Panc1 (cell line): ENCODE results near the gene GRID1. TPM values are rescaled to one million over a fixed set of nuclear protein-coding genes. Genes with fewer than 3 reads are reported as not detected.

ENCODE experiments used
- ATAC-seq: fragments of 200-7000 bp; cut with Tn5 transposase; 2 replicates; pipeline ENCODE4 v1.9.1; 2020; ENCODE audit warnings: mild to moderate bottlenecking, moderate library complexity
- BruUV-seq: library from RNA; stranded (reverse); fragments of 400-500 nt; replicated peaks from 2 replicates; lab custom pipeline; 2021; lab: Mats Ljungman, UMichigan
- CTCF ChIA-PET: fragments of 300-600 bp; sonication (Branson Sonifier 250); formaldehyde crosslinking; loops from one replicate; lab custom pipeline; 2022; ENCODE audit warnings: antibody characterized with exemption; lab: Charles Lee
- POLR2A ChIA-PET: fragments of 300-600 bp; sonication (Branson Sonifier 250); formaldehyde crosslinking; loops from one replicate; lab custom pipeline; 2022; ENCODE audit warnings: antibody characterized with exemption; lab: Charles Lee
- DNase-seq: peaks from one replicate; pipeline ENCODE4 v3.0.0-alpha.2; 2010; ENCODE audit warnings: low read depth, low spot score
- H3K27ac ChIP-seq: 2 replicates; pipeline ENCODE4 v1.5.1; 2011; ENCODE audit warnings: mild to moderate bottlenecking, low read length, inconsistent platforms
- H3K27me3 ChIP-seq: fragments of 200-500 bp; sonication (Bioruptor generic); 2 replicates; pipeline ENCODE4 v1.6.0; 2014; ENCODE audit warnings: low read length, inconsistent platforms; ENCODE audit not compliant: control insufficient read depth, insufficient read depth
- H3K36me3 ChIP-seq: fragments of 200-500 bp; sonication (Bioruptor generic); 2 replicates; pipeline ENCODE4 v1.5.1; 2014; ENCODE audit warnings: inconsistent platforms, mild to moderate bottlenecking, low read length, moderate library complexity; ENCODE audit not compliant: control insufficient read depth, insufficient read depth
- H3K4me1 ChIP-seq: 2 replicates; pipeline ENCODE4 v1.5.1; 2011; ENCODE audit warnings: inconsistent platforms, mild to moderate bottlenecking, low read length, moderate library complexity; ENCODE audit not compliant: control insufficient read depth, insufficient read depth
- H3K4me3 ChIP-seq, 2 experiments: 2 replicates each; pipeline ENCODE4 v1.5.1; 2011 to 2012; ENCODE audit warnings: low read depth in 2 of 2, low read length in 2 of 2, mild to moderate bottlenecking in 2 of 2, inconsistent platforms in 1 of 2, moderate library complexity in 1 of 2
- H3K9me3 ChIP-seq: fragments of 200-500 bp; sonication (Bioruptor generic); 2 replicates; pipeline ENCODE4 v1.5.1; 2014; ENCODE audit warnings: low read depth, mild to moderate bottlenecking, inconsistent platforms, low read length, moderate library complexity; ENCODE audit not compliant: control insufficient read depth, insufficient read depth
- POLR2AphosphoS5 ChIP-seq: IDR thresholded peaks from 2 replicates; pipeline ENCODE4 v1.6.1; 2012; ENCODE audit warnings: mild to moderate bottlenecking, low read depth, low read length, moderate library complexity
- SIN3A ChIP-seq: IDR thresholded peaks from 2 replicates; pipeline ENCODE4 v1.6.1; 2012; ENCODE audit warnings: low read depth, mild to moderate bottlenecking, low read length, moderate library complexity, borderline replicate concordance; ENCODE audit not compliant: insufficient read depth
- TCF7L2 ChIP-seq: IDR thresholded peaks from 2 replicates; pipeline ENCODE4 v1.6.1; 2011; ENCODE audit warnings: mild to moderate bottlenecking, low read depth, low read length, inconsistent platforms
- in situ Hi-C: cut with HindIII; loops from 2 replicates; pipeline ENCODE4 v1.10.0; 2016; ENCODE audit warnings: low sequenced_read_pairs, low pct_unique_long_range_greater_than_20kb
- intact Hi-C: fragments of 100-400 bp; cut with micrococcal nuclease; formaldehyde crosslinking; loops from one replicate; pipeline ENCODE4 v1.10.0; 2022; ENCODE audit not compliant: unreplicated experiment
- microRNA-seq: library from miRNA; unstranded; fragments of <30 nt; microRNA quantifications from one replicate; pipeline ENCODE4 v1.1.0, GENCODE V29; 2020; ENCODE audit not compliant: unreplicated experiment
- total RNA-seq: library from RNA; stranded (reverse); gene quantifications from one replicate; pipeline ENCODE4 v1.2.1, GENCODE V29; 2021; ENCODE audit not compliant: unreplicated experiment
- TF ChIP-seq, protein P1 (sequence below): fragments of 450-650 bp; IDR thresholded peaks from 2 replicates; pipeline ENCODE4 v1.5.1; 2017; ENCODE audit warnings: mild to moderate bottlenecking
- TF ChIP-seq, protein P2 (sequence below), 2 experiments: IDR thresholded peaks; 2 replicates each; pipeline ENCODE4 v1.6.1; 2011 to 2012; ENCODE audit warnings: low read depth in 2 of 2, control low read depth in 1 of 2, low read length in 1 of 2, mild to moderate bottlenecking in 1 of 2, moderate library complexity in 1 of 2; ENCODE audit not compliant: insufficient read depth in 1 of 2

The GRID1 gene
- total RNA-seq, 1 experiment from 2014 or later = 2.3 TPM

DNA sequence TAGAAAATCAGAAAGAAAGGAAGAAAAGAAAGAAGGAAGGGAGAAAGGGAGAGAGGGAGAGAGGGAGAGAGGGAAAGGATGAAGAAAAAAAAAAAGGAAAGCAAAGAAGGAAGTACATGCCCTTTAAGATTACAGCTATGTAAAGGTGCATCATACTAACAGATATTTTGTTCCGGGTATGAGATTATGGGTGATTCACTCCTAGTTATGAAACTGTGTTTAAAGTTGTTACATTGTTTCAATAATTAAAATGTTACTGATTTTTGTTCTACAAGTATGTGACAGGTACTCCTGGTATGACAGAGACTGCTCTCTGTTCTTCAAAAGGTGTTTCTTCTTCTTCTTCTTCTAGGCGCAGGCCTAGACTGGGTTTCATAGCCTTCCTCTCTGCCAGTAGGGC lies 808.9 kb downstream of the GRID1 start:
- in situ Hi-C loops (no loop called here), intact Hi-C loops (no loop called here)
- DNase-seq (no peak), ATAC-seq (no peak)
- BruUV-seq = no TSS peak
- Histone ChIP-seq H3K9me3 (no peaks in the 10 kb centered on the region), H3K27me3 (no peaks in the 10 kb centered on the region), H3K4me1 (no peaks in the 10 kb centered on the region), H3K36me3 (no peaks in the 10 kb centered on the region), H3K27ac (no peak overlapping the region), H3K4me3 (no peak overlapping the region)
- TF ChIP-seq, protein P1, sequence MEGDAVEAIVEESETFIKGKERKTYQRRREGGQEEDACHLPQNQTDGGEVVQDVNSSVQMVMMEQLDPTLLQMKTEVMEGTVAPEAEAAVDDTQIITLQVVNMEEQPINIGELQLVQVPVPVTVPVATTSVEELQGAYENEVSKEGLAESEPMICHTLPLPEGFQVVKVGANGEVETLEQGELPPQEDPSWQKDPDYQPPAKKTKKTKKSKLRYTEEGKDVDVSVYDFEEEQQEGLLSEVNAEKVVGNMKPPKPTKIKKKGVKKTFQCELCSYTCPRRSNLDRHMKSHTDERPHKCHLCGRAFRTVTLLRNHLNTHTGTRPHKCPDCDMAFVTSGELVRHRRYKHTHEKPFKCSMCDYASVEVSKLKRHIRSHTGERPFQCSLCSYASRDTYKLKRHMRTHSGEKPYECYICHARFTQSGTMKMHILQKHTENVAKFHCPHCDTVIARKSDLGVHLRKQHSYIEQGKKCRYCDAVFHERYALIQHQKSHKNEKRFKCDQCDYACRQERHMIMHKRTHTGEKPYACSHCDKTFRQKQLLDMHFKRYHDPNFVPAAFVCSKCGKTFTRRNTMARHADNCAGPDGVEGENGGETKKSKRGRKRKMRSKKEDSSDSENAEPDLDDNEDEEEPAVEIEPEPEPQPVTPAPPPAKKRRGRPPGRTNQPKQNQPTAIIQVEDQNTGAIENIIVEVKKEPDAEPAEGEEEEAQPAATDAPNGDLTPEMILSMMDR = no peak
- TF ChIP-seq SIN3A (no peak), POLR2AphosphoS5 (no peak), TCF7L2 (no peak)
- TF ChIP-seq, protein P2, sequence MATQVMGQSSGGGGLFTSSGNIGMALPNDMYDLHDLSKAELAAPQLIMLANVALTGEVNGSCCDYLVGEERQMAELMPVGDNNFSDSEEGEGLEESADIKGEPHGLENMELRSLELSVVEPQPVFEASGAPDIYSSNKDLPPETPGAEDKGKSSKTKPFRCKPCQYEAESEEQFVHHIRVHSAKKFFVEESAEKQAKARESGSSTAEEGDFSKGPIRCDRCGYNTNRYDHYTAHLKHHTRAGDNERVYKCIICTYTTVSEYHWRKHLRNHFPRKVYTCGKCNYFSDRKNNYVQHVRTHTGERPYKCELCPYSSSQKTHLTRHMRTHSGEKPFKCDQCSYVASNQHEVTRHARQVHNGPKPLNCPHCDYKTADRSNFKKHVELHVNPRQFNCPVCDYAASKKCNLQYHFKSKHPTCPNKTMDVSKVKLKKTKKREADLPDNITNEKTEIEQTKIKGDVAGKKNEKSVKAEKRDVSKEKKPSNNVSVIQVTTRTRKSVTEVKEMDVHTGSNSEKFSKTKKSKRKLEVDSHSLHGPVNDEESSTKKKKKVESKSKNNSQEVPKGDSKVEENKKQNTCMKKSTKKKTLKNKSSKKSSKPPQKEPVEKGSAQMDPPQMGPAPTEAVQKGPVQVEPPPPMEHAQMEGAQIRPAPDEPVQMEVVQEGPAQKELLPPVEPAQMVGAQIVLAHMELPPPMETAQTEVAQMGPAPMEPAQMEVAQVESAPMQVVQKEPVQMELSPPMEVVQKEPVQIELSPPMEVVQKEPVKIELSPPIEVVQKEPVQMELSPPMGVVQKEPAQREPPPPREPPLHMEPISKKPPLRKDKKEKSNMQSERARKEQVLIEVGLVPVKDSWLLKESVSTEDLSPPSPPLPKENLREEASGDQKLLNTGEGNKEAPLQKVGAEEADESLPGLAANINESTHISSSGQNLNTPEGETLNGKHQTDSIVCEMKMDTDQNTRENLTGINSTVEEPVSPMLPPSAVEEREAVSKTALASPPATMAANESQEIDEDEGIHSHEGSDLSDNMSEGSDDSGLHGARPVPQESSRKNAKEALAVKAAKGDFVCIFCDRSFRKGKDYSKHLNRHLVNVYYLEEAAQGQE (IDR thresholded peaks at IDR 0.05; ENCODE audit: insufficient read depth in 1 of 2, low read depth in 2 of 2, low read length in 1 of 2) = no peak
- POLR2A ChIA-PET = no interaction called here
- CTCF ChIA-PET = no interaction called here

DNA sequence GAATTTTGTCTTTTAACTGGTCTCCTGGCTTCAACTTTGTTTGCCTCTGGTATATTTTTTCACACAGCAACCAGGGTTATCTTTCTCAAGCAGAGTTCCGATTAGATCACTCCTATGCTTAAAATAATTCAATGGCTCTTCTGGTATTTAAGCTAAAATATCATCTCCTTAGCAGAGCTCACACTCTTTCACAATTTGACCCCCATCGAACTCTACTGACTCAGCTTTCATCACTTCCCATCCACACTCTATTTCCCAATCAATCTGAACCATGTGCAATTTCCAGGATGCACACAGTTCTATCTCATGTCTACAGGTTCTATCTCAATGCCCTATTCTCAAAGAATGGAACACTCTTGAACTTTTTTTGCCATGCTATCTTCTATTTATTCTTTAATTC lies 809.5 kb downstream of the GRID1 start:
- in situ Hi-C loops (no loop called here), intact Hi-C loops (no loop called here)
- CTCF ChIA-PET = no interaction called here
- Histone ChIP-seq H3K27me3 (no peaks in the 10 kb centered on the region), H3K27ac (no peak overlapping the region), H3K9me3 (no peaks in the 10 kb centered on the region), H3K36me3 (no peaks in the 10 kb centered on the region), H3K4me3 (no peak overlapping the region), H3K4me1 (no peaks in the 10 kb centered on the region)
- TF ChIP-seq, protein P1 = no peak
- no peak for TF ChIP-seq SIN3A
- DNase-seq = no peak
- ATAC-seq = no peak
- no TSS peak for BruUV-seq
- POLR2A ChIA-PET = no interaction called here

Small RNA genes lying within 50 kb of the gene (microRNA-seq; reads per million reads assigned to microRNA genes)
- gene MIR346 = 5.1 reads per million, percentile 14 among the genes with 10 or more reads in this experiment

Other genes starting within 250 kb of the GRID1 start
- 56.2 TPM for gene WAPL, start 155.0 kb upstream of the GRID1 start, total RNA-seq